ENCODE measurements around the gene RAB20.
"Not testable (repeated sequence)": the region's sequence is repeated elsewhere in the genome, so short reads cannot be mapped to it uniquely, and the experiment has no call there.

The RAB20 gene, protein sequence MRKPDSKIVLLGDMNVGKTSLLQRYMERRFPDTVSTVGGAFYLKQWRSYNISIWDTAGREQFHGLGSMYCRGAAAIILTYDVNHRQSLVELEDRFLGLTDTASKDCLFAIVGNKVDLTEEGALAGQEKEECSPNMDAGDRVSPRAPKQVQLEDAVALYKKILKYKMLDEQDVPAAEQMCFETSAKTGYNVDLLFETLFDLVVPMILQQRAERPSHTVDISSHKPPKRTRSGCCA

DNA sequence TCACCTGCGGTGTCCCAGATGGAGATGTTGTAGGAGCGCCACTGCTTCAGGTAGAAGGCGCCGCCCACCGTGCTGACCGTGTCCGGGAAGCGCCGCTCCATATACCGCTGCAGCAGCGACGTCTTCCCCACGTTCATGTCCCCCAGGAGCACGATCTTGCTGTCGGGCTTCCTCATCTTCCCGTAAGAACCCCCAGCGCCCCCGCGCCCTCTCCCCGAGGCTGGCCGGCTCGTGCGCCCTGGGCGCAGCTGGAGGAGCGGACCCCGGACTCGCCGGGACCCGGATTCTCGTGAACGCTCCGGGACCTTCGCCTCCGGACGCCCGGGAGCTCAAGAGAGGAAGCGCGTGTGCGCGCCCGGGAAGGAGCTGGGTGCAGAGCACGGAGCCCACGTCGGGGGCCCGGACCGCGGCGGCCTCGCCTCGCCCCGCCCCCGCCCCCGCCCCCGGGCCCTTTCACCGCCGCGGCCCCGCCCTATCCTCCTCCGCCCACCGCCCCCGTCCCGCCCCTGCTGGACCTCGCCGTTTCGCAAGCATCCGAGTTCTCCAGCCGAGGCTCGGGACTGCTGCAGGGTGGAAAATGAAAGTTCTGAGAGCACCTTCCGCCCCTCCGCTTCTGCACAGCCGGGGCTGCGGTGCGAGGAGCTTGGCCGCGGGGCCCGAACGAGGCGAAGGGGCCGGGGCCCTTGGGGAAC, at the start of gene RAB20:
Gene RAB20, minus strand, starts transcription at position 379 of the 692 bp plus-strand sequence. Its CDS starts 203 bp downstream, at position 176.
- DNase-seq (ENCODE audit: low read depth): peak; percentile 36

GRCh38 chr13:110610955-110611595, 49.6 kb upstream of the RAB20 start:
- DNase-seq (ENCODE audit: low read depth): no peak

DNA sequence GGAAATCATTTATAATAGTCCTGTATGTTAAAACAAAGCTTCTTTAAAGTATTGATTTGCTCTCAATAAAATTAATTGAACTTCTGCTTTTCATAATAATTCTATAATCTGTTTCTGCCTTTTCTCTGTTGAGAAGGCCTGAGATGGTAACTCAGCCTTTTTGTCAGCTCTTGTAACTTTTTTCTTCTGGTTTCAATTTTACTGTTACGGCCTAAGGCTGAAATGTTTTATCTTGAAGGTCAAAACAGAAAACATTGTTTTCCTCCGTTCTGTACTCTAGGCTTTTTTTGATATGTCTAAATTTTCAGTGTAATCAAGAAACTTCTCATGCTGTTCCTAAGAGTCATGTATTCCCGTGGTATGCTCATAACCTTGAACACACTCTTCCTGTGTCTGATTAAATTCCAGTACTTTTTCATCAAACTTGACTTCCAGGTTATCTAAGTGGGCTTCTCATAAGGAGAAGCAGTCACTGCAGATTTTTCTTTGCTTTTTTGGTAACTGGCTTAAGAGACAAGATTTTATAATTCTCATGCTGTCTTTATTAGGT, 46.2 kb upstream of the RAB20 start:
- DNase-seq (ENCODE audit: low read depth): no peak

DNA sequence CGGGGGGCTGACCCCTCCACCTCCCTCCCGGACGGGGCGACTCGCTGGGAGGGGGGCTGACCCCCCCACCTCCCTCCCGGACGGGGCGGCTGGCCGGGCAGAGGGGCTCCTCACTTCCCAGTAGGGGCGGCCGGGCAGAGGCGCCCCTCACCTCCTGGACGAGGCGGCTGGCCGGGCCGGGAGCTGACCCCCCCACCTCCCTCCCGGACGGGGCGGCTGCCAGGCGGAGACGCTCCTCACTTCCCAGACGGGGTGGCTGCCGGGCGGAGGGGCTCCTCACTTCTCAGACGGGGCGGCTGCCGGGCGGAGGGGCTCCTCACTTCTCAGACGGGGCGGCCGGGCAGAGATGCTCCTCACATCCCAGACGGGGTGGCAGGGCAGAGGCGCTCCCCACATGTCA, 44.8 kb upstream of the RAB20 start:
- not testable (repeated sequence) for DNase-seq (ENCODE audit: low read depth)

DNA sequence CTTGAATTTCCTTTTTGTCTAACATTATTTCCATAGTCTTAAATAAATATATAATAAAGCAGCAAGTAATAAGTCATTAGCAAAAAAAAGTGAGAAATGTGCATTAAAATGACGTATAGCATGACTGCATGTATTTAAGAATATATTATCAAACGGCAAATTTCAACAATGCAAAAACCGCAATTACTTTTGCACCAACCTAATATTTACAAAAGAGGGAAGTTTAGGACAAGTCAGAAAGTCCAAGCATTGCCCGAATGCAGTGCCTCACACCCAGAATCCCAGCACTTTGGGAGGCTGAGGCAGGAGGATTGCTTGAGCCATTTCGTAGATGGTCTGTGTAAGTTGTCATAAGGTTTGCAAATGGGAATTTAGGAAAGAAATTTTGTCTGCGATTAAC, 43.6 kb upstream of the RAB20 start:
- DNase-seq (ENCODE audit: low read depth): no peak

DNA sequence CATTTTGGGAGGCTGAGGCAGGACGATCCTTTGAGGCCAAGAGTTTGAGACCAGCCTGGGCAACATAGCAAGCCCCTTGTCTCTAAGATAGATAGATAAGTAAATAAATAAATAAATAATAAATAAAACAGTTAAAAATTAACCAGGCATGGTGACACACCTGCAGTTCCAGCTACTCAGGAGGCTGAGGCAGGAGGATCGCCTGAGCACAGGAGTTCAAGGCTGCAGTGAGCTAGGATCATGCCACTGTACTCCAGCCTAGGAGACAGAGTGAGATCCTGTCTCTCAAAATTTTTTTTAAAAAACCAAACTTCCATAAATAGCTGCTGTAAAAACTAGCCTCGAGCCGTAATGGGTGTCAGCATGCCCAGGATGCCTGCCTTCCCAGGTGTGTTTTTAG, 39.5 kb upstream of the RAB20 start:
- no peak for DNase-seq (ENCODE audit: low read depth)

- no peak for DNase-seq (ENCODE audit: low read depth)
These were observed 38.8 kb upstream of the RAB20 start for GRCh38 chr13:110600261-110600819.

GRCh38 chr13:110597041-110597689, 35.6 kb upstream of the RAB20 start:
- no peak for DNase-seq (ENCODE audit: low read depth)

- DNase-seq (ENCODE audit: low read depth): no peak
These were observed 32.1 kb upstream of the RAB20 start for GRCh38 chr13:110593430-110594130.

DNA sequence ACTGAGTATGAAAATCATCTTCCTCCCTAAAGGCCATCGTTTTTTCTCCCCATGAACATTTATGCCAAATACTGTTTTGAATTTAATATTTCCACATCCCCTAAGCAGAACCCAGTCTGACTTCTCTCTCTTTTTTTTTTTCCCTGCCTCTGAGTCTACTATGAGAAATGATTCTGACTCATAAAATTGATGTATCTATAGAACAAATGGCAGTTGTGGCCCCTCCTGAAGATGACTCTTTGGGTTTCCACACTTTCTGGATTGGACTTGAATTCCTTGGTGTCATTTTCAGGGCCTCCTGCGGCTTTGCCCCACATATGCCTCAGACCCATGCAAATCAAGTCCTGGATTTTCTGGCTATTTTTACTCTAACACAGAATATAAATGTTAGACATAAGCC, 31.1 kb upstream of the RAB20 start:
- DNase-seq (ENCODE audit: low read depth): no peak

DNA sequence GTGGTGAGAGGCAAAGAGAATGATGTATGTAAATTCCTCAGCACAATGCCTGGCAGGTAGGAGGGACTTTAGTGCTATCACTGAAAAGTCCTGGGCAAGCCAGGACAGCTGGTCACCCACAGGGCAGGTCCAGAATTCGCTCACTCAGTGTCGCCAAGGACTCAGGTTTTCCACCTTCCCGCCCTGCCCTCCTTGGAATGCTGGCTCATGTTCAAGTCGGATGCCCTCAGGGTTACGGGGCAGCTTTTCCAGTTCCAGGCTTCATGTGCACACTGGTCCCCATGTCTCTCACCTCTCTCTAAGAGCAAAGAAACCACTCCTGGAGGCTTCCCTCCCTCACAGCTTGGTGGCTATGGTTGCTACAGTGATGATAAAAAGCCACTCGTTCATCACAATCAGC, 29.1 kb upstream of the RAB20 start:
- DNase-seq (ENCODE audit: low read depth): no peak

DNA sequence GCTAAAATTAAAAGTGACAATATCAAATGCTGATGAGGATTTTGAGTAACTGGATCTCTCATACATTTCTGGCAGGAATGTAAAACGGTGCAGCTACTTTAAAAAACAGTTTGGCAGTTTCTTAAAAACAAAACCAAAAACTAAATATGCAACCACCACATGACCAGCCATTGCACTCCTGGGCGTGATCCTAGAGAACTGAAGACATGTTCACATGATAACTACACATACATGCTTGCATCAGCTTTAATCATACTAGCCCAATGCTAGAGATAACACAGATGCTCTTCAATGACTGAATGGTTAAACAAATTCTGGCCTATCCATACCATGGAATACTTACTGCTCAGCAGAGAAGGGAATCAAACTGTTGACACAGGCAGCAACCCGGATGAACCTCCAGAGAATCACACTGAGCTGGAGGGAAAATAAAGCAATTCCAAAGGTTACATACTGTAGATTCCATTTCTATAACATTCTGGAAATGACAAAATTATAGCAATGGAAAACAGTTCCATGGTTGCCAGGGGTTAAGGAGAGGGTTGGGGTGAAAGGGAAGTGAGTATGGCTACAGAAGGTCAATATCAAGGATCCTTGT, 28.4 kb upstream of the RAB20 start:
- DNase-seq (ENCODE audit: low read depth): no peak

GRCh38 chr13:110583178-110583865, 21.8 kb upstream of the RAB20 start:
- DNase-seq (ENCODE audit: low read depth): no peak

- DNase-seq (ENCODE audit: low read depth): no peak
These were observed 21.0 kb upstream of the RAB20 start for GRCh38 chr13:110582421-110582954.

- DNase-seq (ENCODE audit: low read depth): no peak
These were observed 20.1 kb upstream of the RAB20 start for GRCh38 chr13:110581506-110582185.

- DNase-seq (ENCODE audit: low read depth): no peak
These were observed 19.3 kb upstream of the RAB20 start for GRCh38 chr13:110580800-110581199.

- no peak for DNase-seq (ENCODE audit: low read depth)
These were observed 16.8 kb upstream of the RAB20 start for GRCh38 chr13:110578363-110578762.

- no peak for DNase-seq (ENCODE audit: low read depth)
These were observed 15.4 kb upstream of the RAB20 start for GRCh38 chr13:110576736-110577476.

GRCh38 chr13:110576070-110576394, 14.5 kb upstream of the RAB20 start:
- no peak for DNase-seq (ENCODE audit: low read depth)

Measured in GM04504 (cell line).